ENCODE data around the gene SPARCL1.

The SPARCL1 gene

DNA sequence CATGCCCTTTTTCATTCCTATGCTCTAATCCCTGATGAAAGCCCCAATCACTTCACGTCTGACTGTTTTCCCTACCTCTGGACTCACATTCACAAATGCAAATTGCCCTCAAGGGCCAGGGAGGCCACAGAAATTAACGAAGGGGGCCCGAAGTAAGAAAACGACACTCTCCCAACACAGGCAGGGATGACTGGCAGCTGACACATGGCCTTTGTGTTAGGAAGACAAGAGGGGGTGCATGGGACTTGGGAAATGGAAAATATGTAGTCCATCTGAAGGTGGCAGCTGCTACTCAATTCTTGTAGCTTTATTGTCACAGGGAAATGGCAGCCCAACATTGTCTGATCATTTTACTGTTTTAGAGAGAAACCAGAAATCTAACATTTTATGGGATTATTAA lies 12.3 kb upstream of the SPARCL1 start:
- DNase-seq: no peak

GRCh38 chr4:87540146-87541058 lies 11.2 kb upstream of the SPARCL1 start:
- peak in 5 of 56 donors; percentile 3 to 53 (median 29) for DNase-seq

- DNase-seq: no peak
Measured at GRCh38 chr4:87532907-87533306, 3.7 kb upstream of the SPARCL1 start.

GRCh38 chr4:87532109-87532508 lies 2.9 kb upstream of the SPARCL1 start:
- no peak for DNase-seq

GRCh38 chr4:87531621-87532020 lies 2.4 kb upstream of the SPARCL1 start:
- DNase-seq: no peak

GRCh38 chr4:87530868-87531267 lies 1.7 kb upstream of the SPARCL1 start:
- DNase-seq: peak in 13 of 56 donors; percentile 2 to 49 (median 12)

- no peak for DNase-seq
Measured at GRCh38 chr4:87530229-87530628, 1.1 kb upstream of the SPARCL1 start.

GRCh38 chr4:87527431-87528220 lies 1.6 kb downstream of the SPARCL1 start:
- peak in 1 of 56 donors; percentile 4 for DNase-seq

GRCh38 chr4:87525636-87526295 lies 3.4 kb downstream of the SPARCL1 start:
- peak in 17 of 56 donors; percentile 5 to 53 (median 18) for DNase-seq

DNA sequence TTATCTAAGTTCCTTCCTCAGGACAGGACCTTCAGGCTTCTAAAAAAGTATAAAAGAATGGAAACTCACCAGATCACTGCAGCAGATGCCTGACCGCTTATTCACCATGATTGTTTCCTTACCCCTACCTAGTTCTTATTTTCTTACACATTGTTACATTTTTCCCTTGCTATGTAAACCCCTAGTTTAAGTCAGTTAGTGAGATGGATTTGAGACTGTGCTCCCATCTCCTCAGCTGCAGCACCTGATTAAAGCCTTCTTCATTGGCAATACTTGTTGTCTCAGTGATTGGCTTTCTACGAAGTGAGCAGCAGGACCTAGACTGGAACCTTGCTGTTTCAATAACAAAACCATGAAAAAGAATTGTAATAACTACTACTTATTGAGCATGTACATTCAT lies 4.7 kb downstream of the SPARCL1 start:
- DNase-seq: no peak

DNA sequence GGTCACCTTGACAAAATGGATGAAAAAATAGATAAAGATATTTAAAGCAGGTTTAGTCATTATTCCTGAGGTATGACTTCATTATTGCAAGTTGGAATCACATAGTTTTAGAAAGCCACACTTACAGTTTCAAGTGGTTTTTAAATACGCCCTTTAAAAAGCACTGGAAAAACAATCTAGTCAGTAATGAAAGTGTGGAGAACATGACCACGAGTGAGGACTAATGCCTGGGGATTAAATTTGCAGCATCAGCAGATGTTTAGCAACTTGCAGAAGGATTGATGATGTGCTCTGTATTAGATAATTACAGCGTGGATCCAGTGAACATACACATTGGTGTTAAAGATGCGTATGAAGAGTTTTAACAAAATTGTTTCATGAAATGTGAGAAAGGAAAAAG lies 5.9 kb downstream of the SPARCL1 start:
- DNase-seq: no peak

DNA sequence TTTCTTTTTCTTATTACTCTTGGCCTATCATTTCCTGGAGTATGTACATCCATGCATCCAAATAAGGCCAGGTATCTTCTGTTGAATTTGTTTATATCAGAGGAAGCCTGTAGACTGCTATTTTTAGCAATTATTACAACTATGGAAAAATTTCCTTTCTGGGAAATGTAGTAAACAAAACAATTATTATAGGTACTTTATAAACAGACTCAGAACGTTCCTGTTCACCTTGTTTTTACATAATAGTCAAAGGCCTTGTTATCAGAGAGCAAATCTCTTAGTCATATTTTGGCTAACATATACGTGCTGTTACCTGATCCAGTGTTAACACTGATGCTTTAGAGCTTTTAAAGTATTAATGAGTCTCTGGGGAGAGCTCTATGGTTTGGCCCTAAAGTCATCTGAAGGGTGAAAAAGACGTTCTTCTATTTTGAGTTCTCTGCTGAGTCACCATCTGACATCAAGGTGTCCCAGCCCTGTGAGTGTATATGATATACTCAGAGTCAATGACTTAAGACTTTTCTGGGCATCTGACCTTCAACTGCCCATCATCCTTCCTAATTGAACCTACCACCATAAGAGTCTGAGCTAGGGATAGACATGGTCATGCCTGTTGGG lies 7.3 kb downstream of the SPARCL1 start:
- DNase-seq: no peak

GRCh38 chr4:87521319-87521718 lies 7.9 kb downstream of the SPARCL1 start:
- no peak for DNase-seq

GRCh38 chr4:87517621-87518020 lies 11.6 kb downstream of the SPARCL1 start:
- DNase-seq: peak in 5 of 56 donors; percentile 6 to 36 (median 18)

GRCh38 chr4:87516683-87517082 lies 12.5 kb downstream of the SPARCL1 start:
- DNase-seq: no peak

DNA sequence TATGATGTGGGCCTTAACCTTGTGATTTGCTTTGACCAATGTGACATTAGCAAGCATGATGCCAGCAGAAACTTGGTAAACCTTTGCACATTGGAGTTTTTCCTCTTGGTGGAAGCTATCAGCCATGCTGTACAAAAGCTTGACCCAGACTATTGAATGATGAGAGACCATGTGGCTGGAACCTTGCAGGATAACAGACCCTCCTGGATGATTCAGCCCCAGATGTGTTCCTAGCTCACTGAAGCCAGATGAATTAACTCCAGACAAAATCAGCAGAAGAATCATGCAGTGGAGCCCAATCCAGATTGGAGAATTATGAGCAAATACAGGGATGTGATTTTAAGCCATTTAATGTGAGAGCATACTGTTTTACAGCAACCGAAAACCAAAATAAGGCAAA lies 16.8 kb downstream of the SPARCL1 start:
- DNase-seq: no peak

DNA sequence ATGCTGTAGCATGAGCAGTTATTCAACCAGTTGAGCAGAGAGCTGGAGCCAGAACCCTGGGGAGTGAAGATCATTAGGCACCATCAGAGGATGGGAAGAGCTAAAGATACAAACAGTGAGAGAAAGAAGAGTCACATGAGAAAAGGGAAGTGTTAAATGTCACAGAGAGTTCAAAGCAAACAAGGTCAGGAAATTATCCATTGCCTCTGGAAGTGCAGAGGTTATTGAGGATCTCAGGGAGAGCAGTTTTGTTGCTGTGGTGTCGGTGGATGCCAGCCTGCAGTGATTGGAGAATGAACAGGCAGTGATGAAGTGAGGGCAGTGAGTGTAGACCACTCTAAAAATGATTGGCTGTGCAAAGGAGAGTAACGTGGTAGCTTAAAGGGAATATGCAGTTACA lies 17.7 kb downstream of the SPARCL1 start:
- DNase-seq: no peak

- no peak for DNase-seq
Measured at GRCh38 chr4:87510747-87511146, 18.4 kb downstream of the SPARCL1 start.

GRCh38 chr4:87506974-87507701 lies 22.0 kb downstream of the SPARCL1 start:
- DNase-seq: no peak

- no peak for DNase-seq
Measured at GRCh38 chr4:87505862-87506261, 23.3 kb downstream of the SPARCL1 start.

All from amygdala (tissue), 56 donors.